Fibroblast of lung (primary cell): Measurements from ENCODE around the gene CCDC85C.

Experiments
- EZH2 ChIP-seq: IDR thresholded peaks from 2 replicates; pipeline ENCODE4 v1.5.1; 2012; ENCODE audit warnings: low read length, control low read depth, mild to moderate bottlenecking; ENCODE audit errors: missing control alignments
- TF ChIP-seq, protein P1 (sequence below), 2 donors: IDR thresholded peaks in 1 of 2; conservative IDR thresholded peaks in 1 of 2; 1 replicate in 1 of 2; 2 replicates in 1 of 2; pipeline ENCODE4 v1.5.1; 2011 to 2012; ENCODE audit warnings: low read length in 2 of 2, control low read depth in 1 of 2, inconsistent platforms in 1 of 2, low read depth in 1 of 2, mild to moderate bottlenecking in 1 of 2

GRCh38 chr14:99478128-99478527, 125.9 kb downstream of the CCDC85C start:
- TF ChIP-seq, protein P1, sequence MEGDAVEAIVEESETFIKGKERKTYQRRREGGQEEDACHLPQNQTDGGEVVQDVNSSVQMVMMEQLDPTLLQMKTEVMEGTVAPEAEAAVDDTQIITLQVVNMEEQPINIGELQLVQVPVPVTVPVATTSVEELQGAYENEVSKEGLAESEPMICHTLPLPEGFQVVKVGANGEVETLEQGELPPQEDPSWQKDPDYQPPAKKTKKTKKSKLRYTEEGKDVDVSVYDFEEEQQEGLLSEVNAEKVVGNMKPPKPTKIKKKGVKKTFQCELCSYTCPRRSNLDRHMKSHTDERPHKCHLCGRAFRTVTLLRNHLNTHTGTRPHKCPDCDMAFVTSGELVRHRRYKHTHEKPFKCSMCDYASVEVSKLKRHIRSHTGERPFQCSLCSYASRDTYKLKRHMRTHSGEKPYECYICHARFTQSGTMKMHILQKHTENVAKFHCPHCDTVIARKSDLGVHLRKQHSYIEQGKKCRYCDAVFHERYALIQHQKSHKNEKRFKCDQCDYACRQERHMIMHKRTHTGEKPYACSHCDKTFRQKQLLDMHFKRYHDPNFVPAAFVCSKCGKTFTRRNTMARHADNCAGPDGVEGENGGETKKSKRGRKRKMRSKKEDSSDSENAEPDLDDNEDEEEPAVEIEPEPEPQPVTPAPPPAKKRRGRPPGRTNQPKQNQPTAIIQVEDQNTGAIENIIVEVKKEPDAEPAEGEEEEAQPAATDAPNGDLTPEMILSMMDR (conservative IDR thresholded peaks at IDR 0.05 in 1 of 2, IDR thresholded peaks at IDR 0.05 in 1 of 2; ENCODE audit: low read depth in 1 of 2, low read length in 2 of 2), result no peak
- no peak for TF ChIP-seq EZH2
